H1 (cell line): ENCODE results near the gene PTPN1. TPM values are rescaled to one million over a fixed set of nuclear protein-coding genes. Genes with fewer than 3 reads are reported as not detected.

Experiments used
- CTCF ChIA-PET: fragments of 300-600 bp; sonication (Branson Sonifier 250); formaldehyde crosslinking; loops from one replicate; lab custom pipeline; 2021; ENCODE audit not compliant: partially characterized antibody; lab: Charles Lee
- POLR2A ChIA-PET: fragments of 300-600 bp; sonication (Branson Sonifier 250); formaldehyde crosslinking; loops from one replicate; lab custom pipeline; 2021; ENCODE audit warnings: inconsistent platforms; ENCODE audit not compliant: partially characterized antibody; lab: Charles Lee
- DNase-seq, 2 experiments: peaks; one replicate each; pipeline versions ENCODE4 v3.0.0 to v3.0.0-alpha.2; 2010 to 2022; ENCODE audit warnings: low spot score in 2 of 2, low read depth in 1 of 2, mixed read lengths in 1 of 2
- FAIRE-seq: peaks from 2 replicates; lab custom pipeline; 2011; peaks lifted over from hg19 to GRCh38; lab: Jason Lieb, UNC
- H2AFZ ChIP-seq: 2 replicates; pipeline ENCODE4 v1.8.1; 2012; ENCODE audit warnings: low read length, inconsistent platforms
- H2AK5ac ChIP-seq: 2 replicates; pipeline ENCODE4 v1.6.1; 2013; ENCODE audit warnings: low read depth, low read length
- H2BK120ac ChIP-seq: replicated peaks from 2 replicates; pipeline ENCODE3; 2013; ENCODE audit warnings: low read depth, low read length, inconsistent platforms
- H2BK12ac ChIP-seq: 2 replicates; pipeline ENCODE4 v1.6.1; 2013; ENCODE audit warnings: low read depth, low read length
- H2BK15ac ChIP-seq: 2 replicates; pipeline ENCODE4 v1.6.1; 2013; ENCODE audit warnings: low read length
- H2BK20ac ChIP-seq: 2 replicates; pipeline ENCODE4 v1.6.1; 2013; ENCODE audit warnings: low read length
- H2BK5ac ChIP-seq: 2 replicates; pipeline ENCODE4 v1.6.1; 2013; ENCODE audit warnings: low read depth, low read length
- H3K14ac ChIP-seq: 2 replicates; pipeline ENCODE4 v1.6.1; 2013; ENCODE audit warnings: inconsistent platforms; ENCODE audit not compliant: insufficient read length
- H3K18ac ChIP-seq: 2 replicates; pipeline ENCODE4 v1.6.1; 2013; ENCODE audit warnings: low read length; ENCODE audit errors: extremely low read depth
- H3K23ac ChIP-seq: 2 replicates; pipeline ENCODE4 v1.6.1; 2013; ENCODE audit warnings: inconsistent platforms; ENCODE audit not compliant: insufficient read length
- H3K23me2 ChIP-seq: 2 replicates; pipeline ENCODE4 v1.6.1; 2013; ENCODE audit warnings: low read depth, low read length
- H3K27ac ChIP-seq: 2 replicates; pipeline ENCODE4 v1.6.1; 2011; ENCODE audit warnings: low read depth, low read length, inconsistent platforms
- H3K27me3 ChIP-seq, 4 experiments: replicated peaks in 1 of 4; 1 replicate in 1 of 4; 2 replicates in 3 of 4; pipeline versions ENCODE4 v1.6.1 to v1.8.1; 2011 to 2013; ENCODE audit warnings: low read length in 3 of 4, mild to moderate bottlenecking in 3 of 4, inconsistent platforms in 2 of 4, mixed read lengths in 2 of 4, moderate library complexity in 1 of 4; ENCODE audit not compliant: control insufficient read depth in 3 of 4, insufficient read depth in 3 of 4; ENCODE audit errors: extremely low read depth in 1 of 4
- H3K36me3 ChIP-seq, 4 experiments: 2 replicates each; pipeline versions ENCODE4 v1.6.1 to v1.8.1; 2011 to 2013; ENCODE audit warnings: mild to moderate bottlenecking in 4 of 4, low read length in 3 of 4, moderate library complexity in 2 of 4, control low read depth in 1 of 4, inconsistent platforms in 1 of 4; ENCODE audit not compliant: insufficient read depth in 4 of 4, control insufficient read depth in 2 of 4
- H3K4ac ChIP-seq: replicated peaks from 2 replicates; pipeline ENCODE3; 2013; ENCODE audit warnings: low read length, low read depth, mixed read lengths, inconsistent platforms; ENCODE audit not compliant: insufficient read length
- H3K4me1 ChIP-seq, 4 experiments: replicated peaks in 1 of 4; 1 replicate in 1 of 4; 2 replicates in 3 of 4; pipeline versions ENCODE4 v1.6.1 to v1.8.1; 2011 to 2013; ENCODE audit warnings: low read length in 3 of 4, inconsistent platforms in 2 of 4, mixed read lengths in 1 of 4; ENCODE audit not compliant: insufficient read depth in 4 of 4, control insufficient read depth in 3 of 4
- H3K4me2 ChIP-seq, 2 experiments: 2 replicates each; pipeline versions ENCODE4 v1.6.1 to v1.8.1; 2011 to 2013; ENCODE audit warnings: low read depth in 2 of 2, low read length in 2 of 2, control low read depth in 1 of 2, inconsistent platforms in 1 of 2, mild to moderate bottlenecking in 1 of 2; ENCODE audit not compliant: insufficient read depth in 1 of 2
- H3K4me3 ChIP-seq, 4 experiments: fragments of 200-600, 300-600 bp in 1 of 4; sonication (generic), shearing (Covaris generic), sonication (Bioruptor Twin) in 1 of 4; 2 replicates each; pipeline versions ENCODE4 v1.5.1 to v1.8.1; 2011 to 2016; ENCODE audit warnings: low read length in 4 of 4, low read depth in 3 of 4, control low read depth in 2 of 4, inconsistent platforms in 2 of 4, mild to moderate bottlenecking in 2 of 4, mixed read lengths in 1 of 4, moderate library complexity in 1 of 4; ENCODE audit not compliant: insufficient read depth in 2 of 4; ENCODE audit errors: extremely low read depth in 1 of 4
- H3K56ac ChIP-seq: replicated peaks from 2 replicates; pipeline ENCODE3; 2013; ENCODE audit warnings: low read depth, mild to moderate bottlenecking, mixed read lengths, low read length, inconsistent platforms; ENCODE audit not compliant: insufficient read length
- H3K79me1 ChIP-seq: 2 replicates; pipeline ENCODE4 v1.6.1; 2013; ENCODE audit warnings: low read depth, low read length, control low read depth
- H3K79me2 ChIP-seq, 2 experiments: 2 replicates each; pipeline versions ENCODE4 v1.6.1 to v1.8.1; 2012 to 2013; ENCODE audit warnings: low read length in 2 of 2, mild to moderate bottlenecking in 2 of 2, inconsistent platforms in 1 of 2; ENCODE audit not compliant: insufficient read depth in 2 of 2, control insufficient read depth in 1 of 2
- H3K9ac ChIP-seq, 4 experiments: replicated peaks in 1 of 4; 1 replicate in 1 of 4; 2 replicates in 3 of 4; pipeline versions ENCODE4 v1.6.1 to v1.8.1; 2011 to 2013; ENCODE audit warnings: low read depth in 3 of 4, low read length in 3 of 4, control low read depth in 2 of 4, mild to moderate bottlenecking in 2 of 4, moderate library complexity in 2 of 4, inconsistent platforms in 1 of 4; ENCODE audit errors: extremely low read depth in 1 of 4
- H3K9me3 ChIP-seq, 2 experiments: 2 replicates each; pipeline versions ENCODE4 v1.6.1 to v1.8.1; 2012 to 2013; ENCODE audit warnings: mild to moderate bottlenecking in 2 of 2, moderate library complexity in 2 of 2, control low read depth in 1 of 2, inconsistent platforms in 1 of 2, low read depth in 1 of 2, low read length in 1 of 2, mixed read lengths in 1 of 2; ENCODE audit not compliant: insufficient read depth in 2 of 2
- H4K20me1 ChIP-seq, 2 experiments: replicated peaks in 1 of 2; 2 replicates each; pipeline versions ENCODE3 to v1.8.1; 2011 to 2013; ENCODE audit warnings: inconsistent platforms in 2 of 2, low read length in 2 of 2, mild to moderate bottlenecking in 1 of 2; ENCODE audit not compliant: insufficient read depth in 2 of 2, control insufficient read depth in 1 of 2
- H4K5ac ChIP-seq: 2 replicates; pipeline ENCODE4 v1.6.1; 2013; ENCODE audit warnings: low read length, low read depth, mixed read lengths, inconsistent platforms; ENCODE audit not compliant: insufficient read length
- H4K8ac ChIP-seq: 2 replicates; pipeline ENCODE4 v1.8.0; 2013; ENCODE audit warnings: mild to moderate bottlenecking, moderate library complexity, low read length, inconsistent platforms; ENCODE audit not compliant: insufficient read depth; ENCODE audit errors: extremely low read depth
- H4K91ac ChIP-seq: replicated peaks from 2 replicates; pipeline ENCODE3; 2013; ENCODE audit warnings: low read length, mixed read lengths, inconsistent platforms; ENCODE audit not compliant: insufficient read length
- EP300 ChIP-seq, 2 experiments: IDR thresholded peaks; 1 replicate in 1 of 2; 2 replicates in 1 of 2; pipeline ENCODE4 v1.6.1; 2011 to 2012; ENCODE audit warnings: low read depth in 2 of 2, low read length in 2 of 2, mild to moderate bottlenecking in 2 of 2, borderline replicate concordance in 1 of 2, inconsistent platforms in 1 of 2, moderate library complexity in 1 of 2
- GTF2F1 ChIP-seq: IDR thresholded peaks from 2 replicates; pipeline ENCODE4 v1.6.1; 2012; ENCODE audit warnings: low read depth, low read length, improper control_type of control experiment, borderline replicate concordance
- HDAC2 ChIP-seq, 2 experiments: fragments of 300-600 bp in 1 of 2; sonication (generic) in 1 of 2; IDR thresholded peaks; 2 replicates each; pipeline ENCODE4 v1.6.1; 2011 to 2012; ENCODE audit warnings: low read depth in 2 of 2, low read length in 2 of 2, mild to moderate bottlenecking in 2 of 2, moderate library complexity in 2 of 2, borderline replicate concordance in 1 of 2, inconsistent platforms in 1 of 2
- KDM1A ChIP-seq: fragments of 200-600, 300-600 bp; sonication (generic); IDR thresholded peaks from 2 replicates; pipeline ENCODE4 v1.7.1; 2016; ENCODE audit warnings: mild to moderate bottlenecking, low read length, borderline replicate concordance
- PHF8 ChIP-seq: fragments of 200-600 bp; sonication (generic); conservative IDR thresholded peaks from 2 replicates; pipeline ENCODE4 v1.7.1; 2012; ENCODE audit warnings: low read depth, mild to moderate bottlenecking, inconsistent platforms, low read length, moderate library complexity
- POLR2AphosphoS5 ChIP-seq: IDR thresholded peaks from 2 replicates; pipeline ENCODE4 v1.6.1; 2011; ENCODE audit warnings: low read depth, low read length
- RAD21 ChIP-seq, 2 experiments: IDR thresholded peaks in 1 of 2; conservative IDR thresholded peaks in 1 of 2; 2 replicates each; pipeline ENCODE4 v1.6.1; 2011; ENCODE audit warnings: low read depth in 2 of 2, low read length in 2 of 2, improper control_type of control experiment in 1 of 2, inconsistent platforms in 1 of 2, mild to moderate bottlenecking in 1 of 2, moderate library complexity in 1 of 2
- RFX5 ChIP-seq: IDR thresholded peaks from 2 replicates; pipeline ENCODE4 v1.6.1; 2011; ENCODE audit warnings: low read depth, low read length, improper control_type of control experiment, borderline replicate concordance
- SIRT6 ChIP-seq: IDR thresholded peaks from one replicate; pipeline ENCODE4 v1.7.1; 2012; ENCODE audit warnings: low read length, inconsistent platforms
- SP4 ChIP-seq: IDR thresholded peaks from 2 replicates; pipeline ENCODE4 v1.6.1; 2012; ENCODE audit warnings: low read length, inconsistent platforms
- SUZ12 ChIP-seq: fragments of 200-600 bp; sonication (generic); IDR thresholded peaks from 2 replicates; pipeline ENCODE4 v1.6.1; 2012; ENCODE audit warnings: mild to moderate bottlenecking, inconsistent platforms, low read length, moderate library complexity, mixed read lengths
- TAF1 ChIP-seq: IDR thresholded peaks from 2 replicates; pipeline ENCODE4 v1.6.1; 2011; ENCODE audit warnings: mild to moderate bottlenecking, low read depth, low read length
- TAF7 ChIP-seq: optimal IDR thresholded peaks from 2 replicates; pipeline ENCODE3; 2011; ENCODE audit warnings: low read depth, mild to moderate bottlenecking, inconsistent platforms, low read length, moderate library complexity, borderline replicate concordance
- WGBS, 2 experiments: shearing (Covaris generic) in 1 of 2; methylation state at CpG; one replicate each; pipeline versions ENCODE4 v1.1.6 to v1.1.7; 2013 to 2015; ENCODE audit warnings: low lambda C conversion rate in 2 of 2, mixed read lengths in 2 of 2, inconsistent platforms in 1 of 2, low coverage in 1 of 2, missing lambda C conversion rate in 1 of 2; ENCODE audit not compliant: insufficient replicate concordance in 2 of 2, insufficient coverage in 1 of 2, insufficient read length in 1 of 2; ENCODE audit errors: extremely low coverage in 1 of 2, missing lambda C conversion rate in 1 of 2; 5-methylcytosine and 5-hydroxymethylcytosine counted together
- polyA plus RNA-seq, 7 experiments: library from polyadenylated mRNA; depleted of rRNA in 3 of 7; stranded (reverse) in 5 of 7; unstranded in 2 of 7; fragments of >200 nt in 5 of 7; fragments of 200-250 nt in 2 of 7; gene quantifications; 1 replicate in 5 of 7; 2 replicates in 1 of 7; 4 replicates in 1 of 7; pipeline versions ENCODE4 v1.2.1 to v1.2.3, GENCODE V29; 2011 to 2013; ENCODE audit warnings: missing spikeins in 2 of 7, mixed read lengths in 2 of 7
- total RNA-seq: library from RNA; stranded (reverse); fragmentation: NEBNext Ultra II Directional; extraction: Animal tissue kit (Norgen Biotek cat#: 25700); gene quantifications from 2 replicates; pipeline ENCODE4 v1.2.1, GENCODE V29; 2021

PTPN1 gene
- total and polyA plus RNA-seq, 2 of the 8 experiments (the other 6 are each of a cell fraction or from before 2014, with no cell fraction given): 18.6 to 32.1 TPM

DNA sequence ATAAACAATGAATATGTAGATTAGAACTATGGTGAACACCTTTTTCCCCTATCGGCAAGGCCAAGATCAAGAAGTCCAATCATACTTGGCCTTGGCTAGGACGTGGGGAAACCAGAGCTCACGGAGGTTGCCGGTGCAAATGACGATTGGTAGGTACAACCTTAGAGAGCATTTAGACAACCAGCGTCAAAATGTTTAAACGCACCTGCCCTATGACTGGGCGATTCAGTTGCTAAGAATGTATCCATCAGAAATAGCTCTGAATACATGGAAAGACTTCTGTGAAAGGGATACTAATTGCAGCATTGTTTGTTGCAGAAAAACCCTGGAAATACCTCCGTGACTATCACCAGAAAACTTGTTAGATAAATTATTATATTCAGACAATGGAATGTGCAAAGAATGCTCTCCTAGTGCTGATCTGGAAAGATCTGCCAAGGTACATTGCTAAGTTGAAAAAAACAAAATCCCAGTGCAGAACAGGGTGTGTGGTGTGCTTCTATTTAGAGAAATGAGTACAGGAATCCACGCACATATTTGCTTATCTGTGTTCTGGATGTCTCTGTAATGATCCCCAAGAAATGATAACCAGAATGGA lies 48.0 kb upstream of the PTPN1 start:
- H2BK20ac ChIP-seq: no peak overlapping the region
- CTCF ChIA-PET: interaction anchor here (0.6 to 7.7 kb wide), 16 partner anchors 9 to 309 kb away, joined by 3 to 115 read pairs (median 6); partner anchors contain the start of gene CEBPB
- no peak overlapping the region for H2BK120ac ChIP-seq
- H3K9ac ChIP-seq: no peak overlapping the region
- H3K36me3 ChIP-seq: no peaks in the 10 kb centered on the region
- H3K9me3 ChIP-seq: no peaks in the 10 kb centered on the region
- no peak overlapping the region for H4K5ac ChIP-seq
- H2BK5ac ChIP-seq: no peak overlapping the region
- no peak overlapping the region for H3K56ac ChIP-seq
- H3K79me1 ChIP-seq: no peaks in the 10 kb centered on the region
- no peak for FAIRE-seq
- H3K4ac ChIP-seq: no peak overlapping the region
- H3K4me3 ChIP-seq: no peak overlapping the region
- no peaks in the 10 kb centered on the region for H4K20me1 ChIP-seq
- H3K23ac ChIP-seq: no peak overlapping the region
- POLR2A ChIA-PET: no interaction called here
- H3K18ac ChIP-seq: no peak overlapping the region
- H3K4me1 ChIP-seq: peaks cover 0 to 3% (median 0%) of the 10 kb centered on the region in 4 experiments; a peak in 2 of 7 replicates
- no peak overlapping the region for H4K91ac ChIP-seq
- WGBS, 2 experiments: 94% methylated on average over 10 of the region's 10 CpGs; no CpG with 5 or more reads in 1 of the 2 experiments
- no peaks in the 10 kb centered on the region for H3K27me3 ChIP-seq
- no peak overlapping the region for H3K27ac ChIP-seq
- no peak overlapping the region for H2BK15ac ChIP-seq
- no peak for DNase-seq
- no peak overlapping the region for H3K14ac ChIP-seq
- H2BK12ac ChIP-seq: no peak overlapping the region
- H2AFZ ChIP-seq: no peak overlapping the region
- H3K23me2 ChIP-seq: peaks cover 7% of the 10 kb centered on the region; the same call in 1 of the 2 replicates
- H3K79me2 ChIP-seq: no peaks in the 10 kb centered on the region
- H2AK5ac ChIP-seq: no peak overlapping the region
- no peak overlapping the region for H4K8ac ChIP-seq
- H3K4me2 ChIP-seq: no peak overlapping the region
- TF ChIP-seq TAF7 (no peak), SP4 (no peak), TAF1 (no peak), KDM1A (no peak), SUZ12 (no peak), POLR2AphosphoS5 (no peak), EP300 (IDR thresholded peaks at IDR 0.05; ENCODE audit: borderline replicate concordance in 1 of 2, low read depth in 2 of 2, low read length in 2 of 2) (no peak), RAD21 (IDR thresholded peaks at IDR 0.05 in 1 of 2, conservative IDR thresholded peaks at IDR 0.05 in 1 of 2; ENCODE audit: low read depth in 2 of 2, low read length in 2 of 2) (no peak), GTF2F1 (no peak), HDAC2 (IDR thresholded peaks at IDR 0.05; ENCODE audit: borderline replicate concordance in 1 of 2, low read depth in 2 of 2, low read length in 2 of 2) (no peak), SIRT6 (no peak), PHF8 (no peak), RFX5 (no peak)
